Stomach (tissue), 4 donors: ENCODE data around the gene MRPL57.

Experiments used
- CTCF ChIP-seq, 7 experiments: fragments of 450-650 bp in 4 of 7; fragments of 200-600 bp in 3 of 7; sonication (generic) in 3 of 7; IDR thresholded peaks; one replicate each; pipeline ENCODE4 v1.5.1; 2016 to 2019; ENCODE audit warnings: antibody characterized with exemption in 7 of 7, control low read depth in 2 of 7, mild to moderate bottlenecking in 1 of 7
- EP300 ChIP-seq: sonication (generic); formaldehyde crosslinking; IDR thresholded peaks from one replicate; pipeline ENCODE4 v1.6.1; 2017; ENCODE audit warnings: antibody characterized with exemption
- POLR2A ChIP-seq, 4 donors: fragments of 450-650 bp; IDR thresholded peaks; one replicate each; pipeline ENCODE4 v1.6.1; 2016; ENCODE audit warnings: antibody characterized with exemption in 4 of 4, control low read depth in 2 of 4, mild to moderate bottlenecking in 1 of 4, moderate library complexity in 1 of 4

GRCh38 chr13:21152251-21152899 lies 24.1 kb upstream of the MRPL57 start:
- TF ChIP-seq EP300 (no peak), CTCF (IDR thresholded peaks at IDR 0.05) (no peak), POLR2A (IDR thresholded peaks at IDR 0.05) (no peak)
